Sigmoid colon (tissue), 7 donors: ENCODE data around the gene NHSL2. TPM values are rescaled to one million over a fixed set of nuclear protein-coding genes. Genes with fewer than 3 reads are reported as not detected.

Source experiments
- DNase-seq: peaks from one replicate; pipeline ENCODE4 v3.0.0-alpha.2; 2019
- H3K27ac ChIP-seq, 4 donors: fragments of 200-600 bp; sonication (generic); one replicate each; pipeline ENCODE4 v1.5.1; 2016 to 2019; ENCODE audit warnings: mild to moderate bottlenecking in 1 of 4
- H3K27me3 ChIP-seq, 3 donors: fragments of 200-600 bp; sonication (generic); one replicate each; pipeline ENCODE4 v1.5.1; 2019; ENCODE audit warnings: mild to moderate bottlenecking in 1 of 3
- H3K36me3 ChIP-seq, 4 donors: fragments of 200-600 bp; sonication (generic); one replicate each; pipeline ENCODE4 v1.5.1; 2016 to 2019
- H3K4me1 ChIP-seq, 4 donors: fragments of 200-600 bp; sonication (generic); one replicate each; pipeline ENCODE4 v1.5.1; 2017 to 2019
- H3K4me3 ChIP-seq, 4 donors: fragments of 200-600 bp; sonication (generic); one replicate each; pipeline ENCODE4 v1.5.1; 2017 to 2019; ENCODE audit warnings: mild to moderate bottlenecking in 2 of 4, moderate library complexity in 1 of 4
- H3K9me3 ChIP-seq, 4 donors: fragments of 200-600 bp in 3 of 4; sonication (generic) in 3 of 4; one replicate each; pipeline versions ENCODE4 v1.5.1 to v1.6.1; 2013 to 2019
- EP300 ChIP-seq, 4 donors: sonication (generic); formaldehyde crosslinking; IDR thresholded peaks; one replicate each; pipeline ENCODE4 v1.6.1; 2017; ENCODE audit warnings: antibody characterized with exemption in 4 of 4
- POLR2A ChIP-seq, 2 donors: fragments of 450-650 bp; IDR thresholded peaks; one replicate each; pipeline ENCODE4 v1.6.1; 2016; ENCODE audit warnings: antibody characterized with exemption in 2 of 2, mild to moderate bottlenecking in 2 of 2, moderate library complexity in 2 of 2
- POLR2AphosphoS5 ChIP-seq, 4 donors: sonication (generic); formaldehyde crosslinking; IDR thresholded peaks; one replicate each; pipeline ENCODE4 v1.6.1; 2017; ENCODE audit warnings: antibody characterized with exemption in 4 of 4
- WGBS, 2 donors: extraction: QIAGEN DNeasy Blood & Tissue Kit; methylation state at CpG; one replicate each; pipeline ENCODE4 v1.1.7; 2013; 5-methylcytosine and 5-hydroxymethylcytosine counted together
- intact Hi-C: fragments of 100-400 bp; cut with DNase I; formaldehyde crosslinking; loops from one replicate; pipeline ENCODE4 v1.15.1; 2023
- polyA plus RNA-seq, 3 donors: library from polyadenylated mRNA; stranded (reverse); fragments of 200-250 nt; gene quantifications; one replicate each; pipeline ENCODE4 v1.2.3, GENCODE V29; 2013
- total RNA-seq, 4 donors: library from RNA; depleted of rRNA; stranded (reverse); fragments of >200 nt; gene quantifications; one replicate each; pipeline ENCODE4 v1.1.0, GENCODE V29; 2016
- TF ChIP-seq, protein P1 (sequence below), 4 experiments: fragments of 450-650 bp in 3 of 4; fragments of 200-600 bp in 1 of 4; IDR thresholded peaks; one replicate each; pipeline ENCODE4 v1.5.1; 2016 to 2019; ENCODE audit warnings: antibody characterized with exemption in 4 of 4, mild to moderate bottlenecking in 3 of 4, moderate library complexity in 2 of 4
- donor health status: healthy with polysubstance abuse.
- donor health status: Bipolar disorder and iron deficiency.
- donor health status: healthy.

The NHSL2 gene
- total and polyA plus RNA-seq, 7 donors = under 0.01 to 21.3 (median 8.1) TPM

DNA sequence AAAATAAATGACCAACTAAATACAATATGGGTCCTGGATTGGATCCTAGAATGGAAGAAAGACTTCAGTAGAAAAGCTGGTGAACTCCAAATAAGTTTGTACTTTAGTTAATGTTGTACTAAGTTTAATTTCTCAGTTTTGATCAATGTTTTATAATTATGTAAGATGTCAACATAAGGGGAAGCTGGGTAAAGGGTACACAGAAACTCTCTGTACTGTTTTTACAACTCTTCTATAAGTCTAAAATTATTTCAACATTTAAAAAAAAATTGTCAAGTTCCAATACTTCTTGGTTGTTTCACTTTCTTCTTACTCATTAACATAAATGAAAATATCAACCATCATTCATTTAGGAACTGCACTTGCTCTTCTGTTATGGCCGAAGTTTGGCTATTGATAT is 88.9 kb downstream of the NHSL2 start:
- no peak for DNase-seq
- Histone ChIP-seq H3K27ac (no peak overlapping the region), H3K36me3 (no peaks in the 10 kb centered on the region), H3K4me1 (peaks cover 0 to 11% (median 8%) of the 10 kb centered on the region in 4 donors), H3K9me3 (no peaks in the 10 kb centered on the region), H3K27me3 (peaks cover 0 to 2% (median 0%) of the 10 kb centered on the region in 3 donors), H3K4me3 (no peak overlapping the region)
- WGBS, 2 donors = 97 to 100% methylated on average over 1 of the region's 1 CpG
- intact Hi-C loops = no loop called here
- TF ChIP-seq, protein P1, sequence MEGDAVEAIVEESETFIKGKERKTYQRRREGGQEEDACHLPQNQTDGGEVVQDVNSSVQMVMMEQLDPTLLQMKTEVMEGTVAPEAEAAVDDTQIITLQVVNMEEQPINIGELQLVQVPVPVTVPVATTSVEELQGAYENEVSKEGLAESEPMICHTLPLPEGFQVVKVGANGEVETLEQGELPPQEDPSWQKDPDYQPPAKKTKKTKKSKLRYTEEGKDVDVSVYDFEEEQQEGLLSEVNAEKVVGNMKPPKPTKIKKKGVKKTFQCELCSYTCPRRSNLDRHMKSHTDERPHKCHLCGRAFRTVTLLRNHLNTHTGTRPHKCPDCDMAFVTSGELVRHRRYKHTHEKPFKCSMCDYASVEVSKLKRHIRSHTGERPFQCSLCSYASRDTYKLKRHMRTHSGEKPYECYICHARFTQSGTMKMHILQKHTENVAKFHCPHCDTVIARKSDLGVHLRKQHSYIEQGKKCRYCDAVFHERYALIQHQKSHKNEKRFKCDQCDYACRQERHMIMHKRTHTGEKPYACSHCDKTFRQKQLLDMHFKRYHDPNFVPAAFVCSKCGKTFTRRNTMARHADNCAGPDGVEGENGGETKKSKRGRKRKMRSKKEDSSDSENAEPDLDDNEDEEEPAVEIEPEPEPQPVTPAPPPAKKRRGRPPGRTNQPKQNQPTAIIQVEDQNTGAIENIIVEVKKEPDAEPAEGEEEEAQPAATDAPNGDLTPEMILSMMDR (IDR thresholded peaks at IDR 0.05) = no peak
- TF ChIP-seq EP300 (IDR thresholded peaks at IDR 0.05) (no peak), POLR2A (IDR thresholded peaks at IDR 0.05) (no peak), POLR2AphosphoS5 (IDR thresholded peaks at IDR 0.05) (no peak)

DNA sequence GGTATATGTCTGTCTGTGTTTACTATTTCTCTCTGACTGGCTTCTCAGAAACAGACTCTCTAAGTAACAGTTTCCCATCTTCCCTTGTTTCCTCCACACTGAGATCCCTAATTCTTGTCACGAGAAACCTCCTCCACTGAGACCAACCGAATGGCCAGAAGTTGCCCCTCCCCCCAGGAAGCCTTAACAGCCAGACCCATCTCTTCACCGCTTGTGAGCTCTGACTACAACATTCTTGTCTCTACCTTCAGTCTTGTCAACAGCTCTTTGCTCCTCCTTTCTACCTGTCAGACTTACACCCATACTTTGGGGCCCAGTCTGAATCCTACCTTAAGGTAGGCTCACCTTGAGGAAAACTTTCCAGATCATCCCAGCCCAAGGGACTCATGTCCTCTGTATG is 90.8 kb downstream of the NHSL2 start:
- 66 to 79% methylated on average over 3 of the region's 3 CpGs for WGBS, 2 donors
- no peak for DNase-seq
- no peak for TF ChIP-seq POLR2A (IDR thresholded peaks at IDR 0.05)
- TF ChIP-seq POLR2AphosphoS5 (IDR thresholded peaks at IDR 0.05) = no peak
- TF ChIP-seq, protein P1 (IDR thresholded peaks at IDR 0.05) = no peak
- no peak for TF ChIP-seq EP300 (IDR thresholded peaks at IDR 0.05)
- Histone ChIP-seq H3K27ac (no peak overlapping the region), H3K9me3 (no peaks in the 10 kb centered on the region), H3K4me1 (peaks cover 0 to 12% (median 8%) of the 10 kb centered on the region in 4 donors), H3K27me3 (peaks cover 0 to 2% (median 0%) of the 10 kb centered on the region in 3 donors), H3K4me3 (no peak overlapping the region), H3K36me3 (no peaks in the 10 kb centered on the region)
- intact Hi-C loops = loop anchor here (5.0 kb wide), 1 partner anchor 89 kb away; the partner anchor contains the start of gene NHSL2

DNA sequence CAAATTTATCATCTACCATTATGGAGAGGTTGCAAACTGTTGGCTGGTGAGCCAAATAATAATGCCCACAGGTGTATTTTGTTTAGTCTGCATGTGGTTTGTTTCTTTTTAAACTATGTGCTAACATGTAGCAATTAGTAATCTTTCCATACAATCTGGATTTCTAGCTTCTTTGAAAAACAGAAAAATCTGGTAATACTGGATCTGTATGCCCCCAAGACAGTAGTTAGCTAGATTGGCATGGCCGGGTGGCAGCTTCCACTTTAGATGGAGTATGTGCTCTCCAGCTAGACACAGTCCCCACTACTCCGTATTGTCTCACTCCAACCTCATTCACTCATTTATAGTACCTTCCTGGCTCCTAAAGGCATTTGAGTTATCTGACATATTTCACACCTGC is 91.3 kb downstream of the NHSL2 start:
- Histone ChIP-seq H3K4me3 (no peak overlapping the region), H3K27me3 (peaks cover 0 to 2% (median 0%) of the 10 kb centered on the region in 3 donors), H3K4me1 (peaks cover 0 to 12% (median 8%) of the 10 kb centered on the region in 4 donors), H3K27ac (no peak overlapping the region), H3K36me3 (no peaks in the 10 kb centered on the region), H3K9me3 (no peaks in the 10 kb centered on the region)
- no peak for TF ChIP-seq POLR2A (IDR thresholded peaks at IDR 0.05)
- TF ChIP-seq, protein P1 (IDR thresholded peaks at IDR 0.05) = no peak
- no peak for TF ChIP-seq EP300 (IDR thresholded peaks at IDR 0.05)
- no peak for TF ChIP-seq POLR2AphosphoS5 (IDR thresholded peaks at IDR 0.05)
- intact Hi-C loops = loop anchor here (5.0 kb wide), 1 partner anchor 90 kb away; the partner anchor contains the start of gene NHSL2
- WGBS, 2 donors = 93 to 94% methylated on average over 2 of the region's 2 CpGs
- no peak for DNase-seq

DNA sequence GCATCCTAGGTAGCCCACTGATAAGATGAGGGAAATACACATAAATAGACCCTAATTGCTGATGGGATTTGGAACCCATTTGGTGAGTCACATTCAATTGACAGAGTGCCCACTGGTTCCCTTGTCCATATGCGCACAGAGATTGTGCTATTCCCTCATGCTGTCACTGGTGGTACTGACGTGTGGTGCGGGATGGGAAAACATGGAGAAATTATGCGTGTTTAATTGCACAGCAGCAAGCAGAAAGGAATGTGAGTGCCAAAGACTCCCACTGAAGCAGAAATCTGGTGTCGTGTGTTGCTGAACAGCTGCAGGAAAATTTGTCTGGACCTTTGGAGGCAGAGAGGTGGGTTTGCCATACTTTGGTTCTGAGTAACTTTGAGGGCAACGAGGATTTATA is 92.2 kb downstream of the NHSL2 start:
- intact Hi-C loops = loop anchor here (5.0 kb wide), 1 partner anchor 91 kb away; the partner anchor contains the start of gene NHSL2
- WGBS, 2 donors = 88 to 93% methylated on average over 6 of the region's 6 CpGs
- Histone ChIP-seq H3K4me1 (peaks cover 0 to 12% (median 8%) of the 10 kb centered on the region in 4 donors), H3K4me3 (no peak overlapping the region), H3K27me3 (peaks cover 0 to 2% (median 0%) of the 10 kb centered on the region in 3 donors), H3K36me3 (no peaks in the 10 kb centered on the region), H3K9me3 (no peaks in the 10 kb centered on the region), H3K27ac (no peak overlapping the region)
- no peak for TF ChIP-seq POLR2AphosphoS5 (IDR thresholded peaks at IDR 0.05)
- DNase-seq = no peak

DNA sequence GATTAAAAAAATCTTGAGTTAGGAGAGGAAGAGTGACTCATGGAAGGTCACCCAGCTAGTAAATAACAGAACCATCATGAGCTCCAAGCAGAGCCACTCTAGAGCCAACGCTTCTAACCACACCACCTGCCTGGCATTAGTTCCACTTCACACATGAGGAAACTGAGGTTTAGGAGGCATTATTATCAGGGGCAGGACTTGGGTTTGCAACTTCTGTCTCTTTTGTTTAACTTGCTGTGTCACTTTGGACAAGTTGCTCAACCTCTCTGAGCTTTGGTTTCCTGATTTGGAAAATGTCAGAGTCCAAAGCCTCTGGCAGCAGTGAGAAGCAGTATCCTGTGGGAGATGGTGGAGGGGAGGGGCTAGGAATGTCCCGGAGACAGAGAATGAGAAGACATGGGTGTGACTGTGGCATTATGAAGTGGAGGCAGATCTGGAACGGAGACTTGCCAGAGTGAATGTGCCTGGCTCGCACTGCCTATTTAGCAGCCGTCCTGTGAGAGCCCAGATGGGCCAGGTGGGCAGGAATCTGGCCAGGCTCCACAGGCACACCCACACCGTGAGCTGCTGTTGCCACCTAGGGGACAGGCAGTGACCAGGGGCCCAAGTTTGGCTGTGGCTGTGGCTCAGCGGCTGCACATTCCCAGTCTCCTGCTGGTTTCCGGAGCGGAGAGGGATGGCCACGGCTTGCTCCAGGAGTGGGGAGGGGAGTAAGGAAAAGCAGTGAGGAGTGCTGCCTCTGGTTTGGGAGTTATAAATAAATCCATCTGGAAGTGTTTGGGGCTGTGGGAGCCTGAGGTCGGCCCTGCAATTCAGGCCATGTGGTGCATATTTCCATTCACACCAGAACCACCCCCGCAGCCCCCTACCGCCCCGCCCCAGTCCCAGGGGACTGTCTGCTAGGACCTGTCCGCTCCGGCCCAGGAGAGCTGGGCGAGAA is 93.4 kb downstream of the NHSL2 start:
- peak; percentile 74 for DNase-seq
- Histone ChIP-seq H3K9me3 (no peaks in the 10 kb centered on the region), H3K4me3 (no peak overlapping the region), H3K27me3 (no peaks in the 10 kb centered on the region), H3K27ac (peak overlapping the region; percentile 23 to 70 (median 53)), H3K36me3 (no peaks in the 10 kb centered on the region), H3K4me1 (peaks cover 0 to 12% (median 8%) of the 10 kb centered on the region in 4 donors)
- TF ChIP-seq, protein P1 (IDR thresholded peaks at IDR 0.05) = no peak
- TF ChIP-seq EP300 (IDR thresholded peaks at IDR 0.05) (no peak), POLR2A (IDR thresholded peaks at IDR 0.05) (no peak), POLR2AphosphoS5 (IDR thresholded peaks at IDR 0.05) (no peak)
- intact Hi-C loops = loop anchor here (5.0 kb wide), 1 partner anchor 92 kb away; the partner anchor contains the start of gene NHSL2
- 37 to 57% methylated on average over 17 of the region's 17 CpGs for WGBS, 2 donors
